22Rv1 (cell line): ENCODE results near the gene TCEAL8.

Source experiments
- H3K27ac ChIP-seq: fragments of 450-650 bp; 2 replicates; pipeline ENCODE4 v1.5.1; 2017
- CTCF ChIP-seq: fragments of 450-650 bp; IDR thresholded peaks from 2 replicates; pipeline ENCODE4 v1.5.1; 2017; ENCODE audit warnings: mild to moderate bottlenecking
- ZFX ChIP-seq: fragments of 450-650 bp; IDR thresholded peaks from 2 replicates; pipeline ENCODE4 v1.6.1; 2017; ENCODE audit warnings: antibody characterized with exemption, borderline replicate concordance

Gene TCEAL8

GRCh38 chrX:103254921-103255493 lies at the start of gene TCEAL8:
TSS of gene TCEAL8 (minus strand) at chrX:103255155. CDS start at chrX:103253979, 1,176 bp downstream.
- H3K27ac ChIP-seq, result peak within 1 kb of the TSS; percentile 72
- TF ChIP-seq ZFX (no peak), CTCF (no peak)

GRCh38 chrX:103304705-103305104 lies 49.8 kb upstream of the TCEAL8 start:
- H3K27ac ChIP-seq, result no peak overlapping the region
- TF ChIP-seq ZFX (no peak), CTCF (no peak)

GRCh38 chrX:103293118-103293517 lies 38.2 kb upstream of the TCEAL8 start:
- TF ChIP-seq ZFX (no peak), CTCF (no peak)
- no peak overlapping the region for H3K27ac ChIP-seq

GRCh38 chrX:103279624-103280023 lies 24.7 kb upstream of the TCEAL8 start:
- no peak overlapping the region for H3K27ac ChIP-seq
- TF ChIP-seq ZFX, result no peak
- no peak for TF ChIP-seq CTCF

GRCh38 chrX:103276581-103277002 lies 21.6 kb upstream of the TCEAL8 start, which contains the start of gene TCEAL5:
TSS of gene TCEAL5 (minus strand) at chrX:103276750. CDS start at chrX:103274563, 2,187 bp downstream.
- no peak for TF ChIP-seq ZFX
- no peak for TF ChIP-seq CTCF
- H3K27ac ChIP-seq, result no peak within 1 kb of the TSS

GRCh38 chrX:103275947-103276567 lies 21.1 kb upstream of the TCEAL8 start:
- TF ChIP-seq ZFX (no peak), CTCF (no peak)
- H3K27ac ChIP-seq, result no peak overlapping the region

- TF ChIP-seq CTCF, result no peak
- no peak for TF ChIP-seq ZFX
Measured at GRCh38 chrX:103274284-103274683, 19.3 kb upstream of the TCEAL8 start.

More at GRCh38 chrX:103274284-103274683, 19.3 kb upstream of the TCEAL8 start:
- no peak overlapping the region for H3K27ac ChIP-seq
